BJ (cell line): ENCODE results near the gene ALPG. TPM values are rescaled to one million over a fixed set of nuclear protein-coding genes. Genes with fewer than 3 reads are reported as not detected.
"Not testable (repeated sequence)": the region's sequence is repeated elsewhere in the genome, so short reads cannot be mapped to it uniquely, and the experiment has no call there.

Experiments used
- CTCF ChIA-PET: fragments of 350-600 bp; formaldehyde crosslinking; extraction: SDS; loops from one replicate; lab custom pipeline; 2021; ENCODE audit warnings: antibody characterized with exemption, inconsistent platforms; lab: Yijun Ruan, JAX
- POLR2A ChIA-PET: fragments of 300-600 bp; sonication (Branson Sonifier 250); formaldehyde crosslinking; extraction: SDS; loops from one replicate; lab custom pipeline; 2021; ENCODE audit warnings: antibody characterized with exemption; lab: Charles Lee
- DNase-seq: peaks from one replicate; pipeline ENCODE4 v3.0.0-alpha.2; 2011; ENCODE audit warnings: low read depth
- H3K27me3 ChIP-seq: 2 replicates; pipeline ENCODE4 v1.6.0; 2011; ENCODE audit warnings: low read length; ENCODE audit not compliant: control insufficient read depth, insufficient read depth
- H3K36me3 ChIP-seq: 2 replicates; pipeline ENCODE4 v1.5.1; 2011; ENCODE audit warnings: low read length; ENCODE audit not compliant: control insufficient read depth, insufficient read depth
- H3K4me3 ChIP-seq: 2 replicates; pipeline ENCODE4 v1.5.1; 2011; ENCODE audit warnings: low read depth, mild to moderate bottlenecking, control low read depth, low read length
- CTCF ChIP-seq: IDR thresholded peaks from 2 replicates; pipeline ENCODE4 v1.5.1; 2011; ENCODE audit warnings: low read depth, mild to moderate bottlenecking, control low read depth, inconsistent platforms, low read length, moderate library complexity; ENCODE audit not compliant: insufficient read depth
- polyA minus RNA-seq: library from RNA; depleted of rRNA, polyadenylated mRNA; stranded (reverse); fragments of >200 nt; gene quantifications from 2 replicates; pipeline ENCODE4 v1.2.3, GENCODE V29; 2011; rRNA and poly(A)+ RNA removed
- polyA plus RNA-seq: library from polyadenylated mRNA; depleted of rRNA; stranded (reverse); fragments of >200 nt; gene quantifications from 2 replicates; pipeline ENCODE4 v1.2.3, GENCODE V29; 2011; rRNA removed

Gene ALPG
- polyA plus RNA-seq (not detected in 2 replicates), polyA minus RNA-seq (not detected in 2 replicates)

- ChIA-PET CTCF (interaction anchor here (0.6 kb wide), 1 partner anchor 32 kb away, joined by 3 read pairs; no protein-coding TSS in a partner anchor), POLR2A (no interaction called here)
- Histone ChIP-seq H3K27me3 (peaks cover 7% of the 10 kb centered on the region), H3K4me3 (no peak within 1 kb of the TSS), H3K36me3 (no peaks in the 10 kb centered on the region)
- DNase-seq, result no peak
- no peak for TF ChIP-seq CTCF
These were observed at the start of gene ALPG for GRCh38 chr2:232406556-232407310. TSS of gene ALPG (plus strand) at chr2:232406844. CDS start at chr2:232406895, 51 bp downstream.

GRCh38 chr2:232361646-232362045, 45.0 kb upstream of the ALPG start:
- ChIA-PET CTCF (no interaction called here), POLR2A (no interaction called here)
- Histone ChIP-seq H3K4me3 (no peak overlapping the region), H3K36me3 (no peaks in the 10 kb centered on the region), H3K27me3 (no peaks in the 10 kb centered on the region; the same call in 1 of the 2 replicates)
- no peak for TF ChIP-seq CTCF
- no peak for DNase-seq

GRCh38 chr2:232362174-232362900, 44.3 kb upstream of the ALPG start:
- no peaks in the 10 kb centered on the region for H3K36me3 ChIP-seq
- TF ChIP-seq CTCF, result no peak
- ChIA-PET POLR2A (no interaction called here), CTCF (no interaction called here)
- no peak overlapping the region for H3K4me3 ChIP-seq
- no peaks in the 10 kb centered on the region; the same call in 1 of the 2 replicates for H3K27me3 ChIP-seq
- DNase-seq, result no peak

- H3K4me3 ChIP-seq, DNase-seq, H3K36me3 ChIP-seq, H3K27me3 ChIP-seq, POLR2A ChIA-PET: not testable (repeated sequence)
- CTCF ChIA-PET, result interaction anchor here (1.3 to 2.0 kb wide), 3 partner anchors 12 to 440 kb away, joined by 3 to 6 read pairs (median 4); no protein-coding TSS in a partner anchor
These were observed 43.4 kb upstream of the ALPG start for GRCh38 chr2:232363064-232363783.

- no peak overlapping the region for H3K4me3 ChIP-seq
- POLR2A ChIA-PET, result no interaction called here
These were observed 42.6 kb upstream of the ALPG start for GRCh38 chr2:232363784-232364615.

GRCh38 chr2:232364806-232365594, 41.6 kb upstream of the ALPG start:
- POLR2A ChIA-PET, H3K36me3 ChIP-seq, H3K27me3 ChIP-seq, H3K4me3 ChIP-seq, DNase-seq: not testable (repeated sequence)
- CTCF ChIA-PET, result interaction anchor here (0.6 to 2.0 kb wide), 13 partner anchors 10 to 465 kb away, joined by 3 to 6 read pairs (median 4); partner anchors contain the start of gene ALPP

More at GRCh38 chr2:232363784-232364615, 42.6 kb upstream of the ALPG start:
- Histone ChIP-seq H3K36me3 (no peaks in the 10 kb centered on the region), H3K27me3 (no peaks in the 10 kb centered on the region; the same call in 1 of the 2 replicates)
- TF ChIP-seq CTCF, result no peak
- DNase-seq, result no peak
- CTCF ChIA-PET, result interaction anchor here (1.3 to 2.0 kb wide), 4 partner anchors 11 to 440 kb away, joined by 3 to 6 read pairs (median 4); partner anchors contain the start of gene ALPP
